ENCODE results near the gene CLDND1.

DNA sequence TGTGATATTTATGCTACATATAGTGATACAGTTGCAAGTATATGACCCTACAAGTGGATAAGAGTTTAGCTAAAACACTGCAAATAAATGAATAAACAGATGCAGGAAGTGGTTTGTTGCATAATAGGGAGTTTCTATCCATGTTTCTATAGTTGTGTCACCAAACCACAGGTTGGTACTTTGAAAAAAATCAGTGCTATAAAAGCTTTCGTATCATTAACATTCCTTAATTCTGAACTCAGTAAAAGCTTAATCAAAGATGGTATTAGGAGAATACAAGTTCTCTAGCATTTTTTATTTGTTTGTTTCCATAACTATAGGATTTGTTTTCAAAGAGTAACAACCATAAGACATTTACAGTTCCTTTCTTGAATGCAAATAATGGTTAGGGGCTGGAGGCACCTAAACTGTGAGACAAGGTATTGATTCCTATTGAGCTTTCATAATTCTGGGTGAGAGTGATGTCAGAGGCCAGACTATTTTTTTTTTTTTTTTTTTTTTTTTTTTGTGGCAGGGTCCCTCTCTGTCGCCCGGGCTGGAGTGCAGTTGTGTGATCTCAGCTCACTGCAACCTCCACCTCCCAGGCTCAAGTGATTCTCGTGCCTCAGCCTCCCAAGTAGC, 41.1 kb upstream of the CLDND1 start:
- TF ChIP-seq, protein P1, sequence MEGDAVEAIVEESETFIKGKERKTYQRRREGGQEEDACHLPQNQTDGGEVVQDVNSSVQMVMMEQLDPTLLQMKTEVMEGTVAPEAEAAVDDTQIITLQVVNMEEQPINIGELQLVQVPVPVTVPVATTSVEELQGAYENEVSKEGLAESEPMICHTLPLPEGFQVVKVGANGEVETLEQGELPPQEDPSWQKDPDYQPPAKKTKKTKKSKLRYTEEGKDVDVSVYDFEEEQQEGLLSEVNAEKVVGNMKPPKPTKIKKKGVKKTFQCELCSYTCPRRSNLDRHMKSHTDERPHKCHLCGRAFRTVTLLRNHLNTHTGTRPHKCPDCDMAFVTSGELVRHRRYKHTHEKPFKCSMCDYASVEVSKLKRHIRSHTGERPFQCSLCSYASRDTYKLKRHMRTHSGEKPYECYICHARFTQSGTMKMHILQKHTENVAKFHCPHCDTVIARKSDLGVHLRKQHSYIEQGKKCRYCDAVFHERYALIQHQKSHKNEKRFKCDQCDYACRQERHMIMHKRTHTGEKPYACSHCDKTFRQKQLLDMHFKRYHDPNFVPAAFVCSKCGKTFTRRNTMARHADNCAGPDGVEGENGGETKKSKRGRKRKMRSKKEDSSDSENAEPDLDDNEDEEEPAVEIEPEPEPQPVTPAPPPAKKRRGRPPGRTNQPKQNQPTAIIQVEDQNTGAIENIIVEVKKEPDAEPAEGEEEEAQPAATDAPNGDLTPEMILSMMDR (conservative IDR thresholded peaks at IDR 0.05; ENCODE audit: low read depth, low read length): no peak
- no peak for TF ChIP-seq EZH2 (IDR thresholded peaks at IDR 0.05; ENCODE audit: borderline replicate concordance, low read depth, low read length, poor library complexity, severe bottlenecking)

All from A673 (cell line).